Peyer's patch (tissue), 4 donors: ENCODE measurements around the gene CDKAL1.

Source experiments
- POLR2A ChIP-seq, 2 donors: fragments of 450-650 bp; IDR thresholded peaks; one replicate each; pipeline ENCODE4 v1.5.1; 2017; ENCODE audit warnings: antibody characterized with exemption in 2 of 2, mild to moderate bottlenecking in 2 of 2, moderate library complexity in 2 of 2
- TF ChIP-seq, protein P1 (sequence below), 6 experiments: fragments of 450-650 bp in 4 of 6; fragments of 200-600 bp in 2 of 6; sonication (generic) in 1 of 6; IDR thresholded peaks; one replicate each; pipeline ENCODE4 v1.5.1; 2017 to 2019; ENCODE audit warnings: antibody characterized with exemption in 6 of 6, mild to moderate bottlenecking in 3 of 6, moderate library complexity in 1 of 6

DNA sequence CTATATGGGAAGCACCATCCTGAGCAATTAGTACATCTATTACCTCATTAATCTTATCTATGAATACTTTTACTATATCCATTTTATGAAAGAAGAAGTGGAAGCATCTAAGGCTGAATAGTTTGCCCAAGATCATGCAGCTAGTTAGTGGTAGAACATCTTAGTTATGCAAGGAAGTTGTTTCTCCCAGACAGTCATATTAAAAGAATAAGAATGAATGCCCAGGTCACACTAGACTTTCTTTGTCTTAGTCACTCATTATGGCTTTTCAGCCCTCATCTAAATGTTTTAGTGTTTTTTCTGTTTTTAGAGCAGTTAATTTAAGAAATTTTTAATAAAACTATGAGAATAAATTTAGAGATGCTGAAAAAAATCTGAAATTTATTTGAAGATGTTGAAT is 517.5 kb downstream of the CDKAL1 start:
- no peak for TF ChIP-seq POLR2A (IDR thresholded peaks at IDR 0.05)
- TF ChIP-seq, protein P1, sequence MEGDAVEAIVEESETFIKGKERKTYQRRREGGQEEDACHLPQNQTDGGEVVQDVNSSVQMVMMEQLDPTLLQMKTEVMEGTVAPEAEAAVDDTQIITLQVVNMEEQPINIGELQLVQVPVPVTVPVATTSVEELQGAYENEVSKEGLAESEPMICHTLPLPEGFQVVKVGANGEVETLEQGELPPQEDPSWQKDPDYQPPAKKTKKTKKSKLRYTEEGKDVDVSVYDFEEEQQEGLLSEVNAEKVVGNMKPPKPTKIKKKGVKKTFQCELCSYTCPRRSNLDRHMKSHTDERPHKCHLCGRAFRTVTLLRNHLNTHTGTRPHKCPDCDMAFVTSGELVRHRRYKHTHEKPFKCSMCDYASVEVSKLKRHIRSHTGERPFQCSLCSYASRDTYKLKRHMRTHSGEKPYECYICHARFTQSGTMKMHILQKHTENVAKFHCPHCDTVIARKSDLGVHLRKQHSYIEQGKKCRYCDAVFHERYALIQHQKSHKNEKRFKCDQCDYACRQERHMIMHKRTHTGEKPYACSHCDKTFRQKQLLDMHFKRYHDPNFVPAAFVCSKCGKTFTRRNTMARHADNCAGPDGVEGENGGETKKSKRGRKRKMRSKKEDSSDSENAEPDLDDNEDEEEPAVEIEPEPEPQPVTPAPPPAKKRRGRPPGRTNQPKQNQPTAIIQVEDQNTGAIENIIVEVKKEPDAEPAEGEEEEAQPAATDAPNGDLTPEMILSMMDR (IDR thresholded peaks at IDR 0.05), result no peak
